Activated effector memory CD4-positive, alpha-beta T cell treated with Interleukin-2 at 50 U/mL for 16 hours (primary cell): ENCODE results near the gene RECK.
A peak's percentile ranks its signal among the peaks of the same experiment; 100 is the strongest.
"Not testable (repeated sequence)": the region's sequence is repeated elsewhere in the genome, so short reads cannot be mapped to it uniquely, and the experiment has no call there.

ENCODE experiments used
- DNase-seq: peaks from one replicate; pipeline ENCODE4 v3.0.0-alpha.2; 2020

The RECK gene

GRCh38 chr9:36036780-36037548 is at the start of gene RECK:
Gene RECK (plus strand): TSS chr9:36036913. CDS start chr9:36036999, 86 bp downstream.
- DNase-seq = peak; percentile 78

DNA sequence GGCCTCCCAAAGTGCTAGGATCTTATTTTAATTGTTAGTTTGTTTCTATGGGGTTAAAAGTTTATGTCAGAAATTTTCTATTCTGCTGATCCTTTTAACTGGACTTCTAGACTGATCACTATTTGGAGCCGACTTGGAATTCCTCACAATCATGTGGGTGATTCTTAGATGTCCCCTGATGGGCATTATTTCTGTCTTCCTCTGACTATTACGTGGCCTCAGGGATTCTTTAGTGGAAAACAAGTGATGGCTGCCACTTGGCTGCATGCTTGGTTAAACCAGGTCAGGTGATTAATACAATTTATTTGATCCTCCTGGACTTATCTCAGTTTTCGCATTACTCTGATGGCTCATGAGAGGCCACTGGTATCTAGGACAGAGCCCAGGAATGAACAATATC is 46.6 kb upstream of the RECK start:
- DNase-seq = no peak

DNA sequence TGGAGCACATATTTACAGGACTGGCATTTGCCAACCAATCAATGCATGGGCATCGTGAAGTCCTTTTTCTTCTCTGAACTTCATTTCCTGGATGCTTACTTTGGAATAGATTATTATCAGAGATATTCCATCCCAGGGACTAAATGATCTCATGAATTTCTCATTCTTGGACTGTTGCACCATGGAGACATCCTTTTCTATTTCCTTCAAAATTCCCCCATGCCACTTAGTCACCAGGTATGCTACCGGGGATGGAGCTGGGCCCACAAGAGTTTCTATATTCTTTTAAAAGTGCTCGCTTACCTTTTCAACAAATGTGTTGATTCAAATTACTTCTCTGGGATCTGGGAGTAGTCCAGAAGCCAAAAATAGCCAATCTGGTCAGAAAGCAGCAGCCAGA is 43.6 kb upstream of the RECK start:
- not testable (repeated sequence) for DNase-seq

DNA sequence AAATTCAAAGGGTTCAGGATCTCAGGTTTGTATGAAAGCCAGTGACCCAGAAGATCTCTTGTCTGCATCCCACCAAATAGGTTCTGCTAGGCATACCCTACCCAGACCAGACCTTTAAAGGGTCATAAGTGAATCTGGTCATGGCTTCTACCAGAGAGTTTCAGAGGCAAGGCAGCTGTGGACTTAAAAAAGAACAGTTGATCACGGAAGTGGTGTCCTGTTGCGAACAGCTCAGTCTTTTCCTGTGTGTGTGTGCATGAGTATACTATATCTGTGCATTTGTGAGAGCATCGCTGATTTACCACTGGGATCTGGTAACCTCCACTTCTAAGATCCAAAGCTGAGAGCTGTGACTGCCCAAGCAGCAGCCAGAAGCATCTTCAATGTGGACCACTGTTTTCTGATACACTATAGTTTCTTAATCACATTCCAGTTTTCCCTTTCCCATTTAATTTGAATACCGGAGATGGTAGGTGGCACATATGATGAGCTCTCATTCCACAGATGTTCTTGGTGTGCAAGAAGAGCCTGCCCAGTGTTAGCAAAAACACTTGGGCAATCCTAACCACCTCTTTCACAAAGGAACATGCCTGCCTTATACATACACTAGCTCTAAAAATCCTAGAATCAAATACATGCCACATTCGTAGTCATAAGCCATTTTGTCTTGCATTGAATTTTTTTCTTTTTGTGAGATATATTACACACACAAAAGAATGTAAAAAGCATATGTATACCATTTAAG is 42.6 kb upstream of the RECK start:
- no peak for DNase-seq

DNA sequence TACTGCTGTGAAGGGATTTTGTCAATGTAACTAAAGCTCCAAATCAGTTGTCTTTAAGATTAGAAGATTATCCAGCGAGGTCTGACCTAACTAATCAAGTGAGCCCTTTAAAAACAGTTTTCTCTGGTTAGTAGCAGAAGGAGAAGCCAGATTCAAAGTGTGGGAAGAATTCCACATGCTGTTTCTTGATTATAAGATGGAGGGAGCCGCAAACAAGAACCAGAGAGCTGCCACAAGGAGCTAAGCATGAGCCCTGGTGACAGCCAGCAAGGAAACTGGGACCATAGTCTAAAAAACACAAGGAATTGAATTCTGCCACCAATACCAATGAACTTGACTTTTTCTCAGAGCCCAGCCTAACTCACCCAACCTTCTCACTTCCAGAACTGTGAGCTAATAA is 41.8 kb upstream of the RECK start:
- no peak for DNase-seq

DNA sequence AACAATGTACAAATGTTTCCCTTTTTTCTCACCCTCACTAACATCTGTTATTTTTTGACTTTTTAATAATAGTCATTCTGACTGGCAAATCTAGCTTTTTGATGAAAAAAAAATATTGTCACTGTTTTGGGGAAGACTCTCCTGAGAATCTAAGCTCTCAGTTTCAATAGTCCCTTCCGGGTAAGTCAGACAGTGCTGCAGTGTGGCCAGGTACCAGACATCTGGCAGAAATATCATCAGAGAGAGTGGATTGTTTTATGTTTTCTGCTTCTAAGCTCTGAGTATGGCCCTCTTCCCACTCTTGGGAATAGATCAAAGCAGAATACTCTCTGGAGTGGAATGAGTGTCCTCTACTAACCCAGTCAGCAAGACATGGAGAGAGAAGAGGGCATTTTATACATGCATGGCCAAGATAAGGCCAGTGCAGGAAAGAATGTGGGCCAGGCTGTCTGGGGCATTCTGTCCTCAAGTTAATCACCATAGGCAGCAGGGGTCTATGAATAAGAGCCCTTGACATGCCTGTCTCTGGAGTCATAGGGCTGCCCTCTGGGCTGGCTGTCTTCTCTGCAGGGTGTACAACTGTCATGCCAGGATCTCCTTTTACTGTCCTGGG is 40.2 kb upstream of the RECK start:
- DNase-seq = no peak

DNA sequence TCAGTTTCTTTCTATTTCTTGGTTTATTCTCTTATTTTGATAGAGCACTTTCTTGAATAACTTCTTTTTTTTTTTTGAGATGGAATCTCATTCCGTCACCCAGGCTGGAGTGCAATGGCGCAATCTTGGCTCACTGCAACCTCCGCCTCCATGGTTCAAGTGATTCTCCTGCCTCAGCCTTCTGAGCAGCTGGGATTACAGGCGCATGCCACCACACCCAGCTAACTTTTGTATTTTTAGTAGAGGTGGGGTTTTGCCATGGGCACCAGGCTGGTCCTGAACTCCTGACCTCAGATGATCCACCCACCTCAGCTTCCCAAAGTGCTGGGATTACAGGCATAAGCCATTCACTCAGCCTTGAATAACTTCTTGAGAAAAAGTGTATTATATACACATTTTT is 39.7 kb upstream of the RECK start:
- not testable (repeated sequence) for DNase-seq

GRCh38 chr9:35998333-35998732 is 38.4 kb upstream of the RECK start:
- DNase-seq = no peak

GRCh38 chr9:36005891-36006290 is 30.8 kb upstream of the RECK start:
- DNase-seq = no peak

- no peak for DNase-seq
These were observed 30.0 kb upstream of the RECK start for GRCh38 chr9:36006549-36007315.

DNA sequence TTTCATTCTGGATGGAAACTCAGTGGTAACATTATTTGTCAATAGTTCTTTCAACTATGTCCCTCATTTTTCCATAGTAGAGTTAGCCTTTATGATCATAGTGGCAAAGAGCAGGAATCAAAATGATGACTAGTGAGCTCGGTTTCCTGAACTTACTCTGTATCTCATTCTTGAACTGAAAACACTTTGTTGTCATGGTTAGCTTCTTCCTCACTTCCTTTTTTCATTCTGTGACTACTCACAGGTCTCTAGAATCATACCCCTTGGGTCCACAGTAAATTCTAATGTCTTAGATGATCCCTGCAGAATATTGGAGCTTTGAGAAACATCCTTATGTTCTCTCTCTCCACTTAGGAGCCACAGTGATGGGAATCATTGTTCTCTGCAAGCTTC is 29.4 kb upstream of the RECK start:
- no peak for DNase-seq

DNA sequence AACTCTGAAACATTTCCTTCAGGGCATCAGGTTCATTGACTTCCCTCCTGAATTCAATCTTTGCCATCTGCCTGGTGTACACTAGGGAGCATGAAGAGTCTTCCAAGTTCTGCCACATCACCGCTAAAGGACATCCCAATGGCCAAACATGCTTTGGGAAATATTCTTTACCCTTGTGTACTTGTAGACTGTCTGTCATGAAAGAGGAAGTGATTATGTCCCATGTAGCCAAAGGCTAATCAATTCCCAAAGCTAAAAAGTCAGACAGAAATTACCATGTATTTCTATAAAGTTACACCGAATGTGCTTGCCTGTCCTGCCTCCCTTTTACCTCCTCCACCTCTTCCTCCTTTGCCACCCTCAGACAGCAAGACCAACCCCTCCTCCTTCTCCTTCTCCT is 28.9 kb upstream of the RECK start:
- DNase-seq = no peak

DNA sequence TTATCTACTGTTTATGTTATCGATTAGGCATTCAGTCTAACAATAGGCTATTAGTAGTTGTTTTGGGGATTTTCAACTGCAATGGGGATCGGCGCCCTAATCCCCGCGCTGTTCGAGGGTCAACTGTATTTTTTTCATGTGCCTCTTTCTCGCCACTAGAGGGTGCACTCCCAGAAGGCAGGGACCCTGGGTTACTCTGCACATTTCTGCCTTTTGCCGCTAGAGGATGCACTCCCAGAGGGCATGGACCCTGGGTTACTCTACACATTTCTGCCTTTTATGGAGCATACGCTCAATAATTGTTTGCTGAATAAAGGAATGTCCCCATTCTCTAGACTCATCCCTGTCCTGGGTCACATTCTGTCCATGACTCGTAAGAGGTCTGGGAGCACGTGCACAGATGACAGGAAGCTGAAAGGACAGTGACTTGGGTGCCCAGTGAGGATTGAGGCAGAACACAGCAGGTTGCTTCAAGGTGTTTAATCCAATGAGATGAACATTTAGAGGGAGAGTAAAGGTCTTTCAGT is 27.9 kb upstream of the RECK start:
- peak; percentile 23 for DNase-seq

- no peak for DNase-seq
These were observed 25.3 kb upstream of the RECK start for GRCh38 chr9:36011379-36011778.

- DNase-seq = no peak
These were observed 19.4 kb upstream of the RECK start for GRCh38 chr9:36017278-36017677.

DNA sequence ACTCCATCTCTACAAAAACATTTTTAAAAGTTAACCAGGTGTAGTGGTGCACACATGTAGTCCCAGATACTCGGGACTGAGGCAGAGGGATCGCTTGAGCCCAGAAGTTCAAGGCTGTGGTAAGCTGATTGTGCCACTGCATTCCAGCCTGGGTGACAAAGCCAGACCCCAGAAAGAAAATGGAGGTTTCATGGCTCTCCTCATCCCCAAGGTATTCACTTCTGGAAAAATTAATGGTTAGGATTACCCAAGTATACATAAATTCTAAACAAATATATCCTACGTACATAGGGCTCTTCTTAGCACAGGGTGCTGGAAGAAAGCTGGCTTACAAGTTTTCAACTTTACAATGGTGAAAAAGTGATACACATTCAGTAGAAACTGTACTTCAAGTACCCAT is 18.6 kb upstream of the RECK start:
- no peak for DNase-seq

GRCh38 chr9:36018891-36019720 is 17.6 kb upstream of the RECK start:
- DNase-seq = no peak

DNA sequence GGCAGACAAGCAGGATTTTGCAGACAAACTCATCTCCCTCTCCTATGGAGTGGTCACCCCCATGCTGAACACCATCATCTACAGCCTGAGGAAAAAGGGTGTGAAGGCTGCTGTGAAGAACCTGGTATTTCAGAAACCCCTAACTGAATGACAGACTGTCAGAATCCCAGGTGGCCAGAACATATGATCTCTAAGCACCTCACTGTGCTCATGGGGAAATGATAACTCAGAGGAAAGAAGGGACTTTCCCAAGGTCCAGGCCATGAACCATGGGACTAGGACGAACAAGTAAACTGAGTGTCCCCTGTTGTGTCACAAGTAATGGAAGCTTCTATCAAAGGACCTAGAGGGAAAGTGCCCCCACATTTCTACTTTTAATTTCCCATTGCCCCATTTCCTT is 14.7 kb upstream of the RECK start:
- DNase-seq = no peak

DNA sequence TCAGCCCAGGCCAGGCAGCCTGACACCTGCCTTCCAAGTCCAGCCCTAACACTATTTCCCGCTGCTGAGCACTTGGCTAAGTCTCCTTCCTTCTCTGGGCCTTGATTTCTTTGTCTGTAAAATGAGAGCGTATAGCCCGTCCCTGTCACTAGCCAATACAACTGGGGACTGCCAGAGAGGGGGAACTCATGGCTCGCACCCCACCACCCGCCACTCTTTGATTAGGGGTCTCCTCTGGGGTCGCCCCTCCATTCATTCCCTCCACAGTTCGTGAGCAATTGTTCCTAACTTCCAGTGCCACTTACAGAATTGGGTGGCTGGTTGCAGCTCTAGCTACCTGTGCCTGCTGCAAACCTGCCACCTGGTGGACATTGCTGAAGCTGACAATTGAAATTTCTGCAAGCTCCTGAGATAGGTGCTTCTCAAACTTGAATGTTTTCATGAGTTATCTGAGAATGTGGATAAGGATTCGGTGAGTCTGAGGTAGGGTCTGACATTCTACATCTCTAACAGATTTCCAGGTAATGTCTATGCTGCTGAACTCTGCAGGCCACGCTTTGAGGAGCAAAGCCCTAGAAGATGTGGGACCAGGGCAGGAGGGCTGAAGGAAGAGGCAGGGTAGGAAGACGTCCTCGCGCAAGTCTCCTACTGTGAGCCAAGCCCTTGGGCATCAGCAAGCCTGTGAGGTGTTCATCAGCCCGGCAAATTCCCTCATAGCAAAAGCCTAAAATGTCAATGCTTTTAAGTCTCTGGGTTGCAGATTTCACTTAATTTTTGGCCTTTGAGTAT is 13.3 kb upstream of the RECK start:
- DNase-seq = peak; percentile 37

DNA sequence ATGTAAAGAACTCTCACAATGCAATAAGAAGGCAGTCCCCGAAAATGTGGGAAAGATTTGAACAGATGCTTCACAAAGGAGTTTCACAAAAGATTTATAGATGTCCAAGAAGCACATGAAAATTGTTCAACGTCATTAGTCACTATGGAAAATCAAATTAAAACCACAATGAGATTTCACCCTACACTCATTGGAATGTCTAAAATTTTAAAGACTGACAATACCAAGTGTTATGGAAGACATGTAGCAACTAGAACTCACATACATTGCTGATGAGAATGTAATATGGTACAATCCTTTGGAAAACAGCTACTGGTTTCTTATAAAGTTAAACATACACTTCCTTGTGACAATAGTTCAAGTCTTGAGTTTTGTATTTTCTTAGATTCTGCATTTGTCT is 11.0 kb upstream of the RECK start:
- DNase-seq = no peak

- no peak for DNase-seq
These were observed 7.5 kb upstream of the RECK start for GRCh38 chr9:36029202-36029601.
